Mesendoderm (in vitro differentiated cells): ENCODE data around the gene CGNL1.
A peak's percentile ranks its signal among the peaks of the same experiment; 100 is the strongest.

Source experiments
- DNase-seq: peaks from one replicate; pipeline ENCODE4 v3.0.0; 2013
- H2AK5ac ChIP-seq: 2 replicates; pipeline ENCODE4 v1.6.1; 2013; ENCODE audit warnings: low read length, inconsistent platforms
- H2BK120ac ChIP-seq: 2 replicates; pipeline ENCODE4 v1.6.1; 2013; ENCODE audit warnings: low read depth, mild to moderate bottlenecking, low read length, moderate library complexity, mixed read lengths
- H2BK15ac ChIP-seq: replicated peaks from 2 replicates; pipeline ENCODE4 v1.6.1; 2013; ENCODE audit warnings: low read depth, mild to moderate bottlenecking, moderate library complexity
- H2BK5ac ChIP-seq: 2 replicates; pipeline ENCODE4 v1.6.1; 2013; ENCODE audit warnings: low read length, inconsistent platforms
- H3K18ac ChIP-seq: 2 replicates; pipeline ENCODE4 v1.6.1; 2013; ENCODE audit warnings: mild to moderate bottlenecking, low read length, mixed read lengths
- H3K23ac ChIP-seq: one replicate; pipeline ENCODE4 v1.6.1; 2013; ENCODE audit warnings: low read length
- H3K27ac ChIP-seq: 2 replicates; pipeline ENCODE4 v1.5.1; 2013; ENCODE audit warnings: low read depth, mild to moderate bottlenecking, inconsistent platforms, low read length, moderate library complexity
- H3K27me3 ChIP-seq: 2 replicates; pipeline ENCODE4 v1.6.1; 2013; ENCODE audit warnings: low read length, control low read depth, mild to moderate bottlenecking, inconsistent platforms; ENCODE audit not compliant: insufficient read depth, poor library complexity
- H3K36me3 ChIP-seq: 2 replicates; pipeline ENCODE4 v1.6.1; 2013; ENCODE audit warnings: low read length, inconsistent platforms; ENCODE audit not compliant: control insufficient read depth, insufficient read depth
- H3K4ac ChIP-seq: one replicate; pipeline ENCODE4 v1.6.1; 2013; ENCODE audit warnings: low read depth, mild to moderate bottlenecking, low read length, moderate library complexity
- H3K4me1 ChIP-seq: 2 replicates; pipeline ENCODE4 v1.6.1; 2013; ENCODE audit warnings: low read depth, low read length, inconsistent platforms; ENCODE audit not compliant: control insufficient read depth
- H3K4me2 ChIP-seq: 2 replicates; pipeline ENCODE4 v1.6.1; 2013; ENCODE audit warnings: low read length
- H3K4me3 ChIP-seq: 2 replicates; pipeline ENCODE4 v1.5.1; 2013; ENCODE audit warnings: mild to moderate bottlenecking, low read length
- H3K56ac ChIP-seq: one replicate; pipeline ENCODE4 v1.6.1; 2013; ENCODE audit warnings: low read length
- H3K79me1 ChIP-seq: 2 replicates; pipeline ENCODE4 v1.6.1; 2013; ENCODE audit warnings: low read length, inconsistent platforms
- H3K79me2 ChIP-seq: 2 replicates; pipeline ENCODE4 v1.6.1; 2013; ENCODE audit warnings: mild to moderate bottlenecking, low read length; ENCODE audit not compliant: control insufficient read depth, insufficient read depth
- H3K9ac ChIP-seq: 2 replicates; pipeline ENCODE4 v1.6.1; 2013; ENCODE audit warnings: low read length, inconsistent platforms
- H4K5ac ChIP-seq: one replicate; pipeline ENCODE4 v1.6.1; 2013; ENCODE audit warnings: low read length
- H4K8ac ChIP-seq: one replicate; pipeline ENCODE4 v1.6.1; 2013; ENCODE audit warnings: low read depth, mild to moderate bottlenecking, control low read depth, low read length, moderate library complexity
- WGBS: extraction: QIAGEN DNeasy Blood & Tissue Kit; methylation state at CpG from one replicate; pipeline ENCODE4 v1.1.7; 2013; ENCODE audit warnings: low lambda C conversion rate, missing lambda C conversion rate; ENCODE audit not compliant: insufficient coverage; ENCODE audit errors: extremely low coverage; 5-methylcytosine and 5-hydroxymethylcytosine counted together

Gene CGNL1

GRCh38 chr15:57330619-57331340 lies 45.5 kb upstream of the CGNL1 start:
- H4K8ac ChIP-seq, result no peak overlapping the region
- no peaks in the 10 kb centered on the region for H3K79me2 ChIP-seq
- H2BK15ac ChIP-seq, result no peak overlapping the region
- H3K27me3 ChIP-seq, result no peaks in the 10 kb centered on the region
- H3K27ac ChIP-seq, result no peak overlapping the region
- DNase-seq, result no peak
- H3K56ac ChIP-seq, result no peak overlapping the region
- no peaks in the 10 kb centered on the region for H3K36me3 ChIP-seq
- H3K23ac ChIP-seq, result peak overlapping the region; percentile 10
- H3K4me1 ChIP-seq, result no peaks in the 10 kb centered on the region
- no CpG with 5 or more reads among the region's 14 CpGs for WGBS
- no peak overlapping the region for H2AK5ac ChIP-seq
- H3K79me1 ChIP-seq, result no peaks in the 10 kb centered on the region
- no peak overlapping the region for H3K9ac ChIP-seq
- no peak overlapping the region for H3K18ac ChIP-seq
- no peak overlapping the region for H4K5ac ChIP-seq
- H3K4me2 ChIP-seq, result no peak overlapping the region
- no peak overlapping the region for H3K4me3 ChIP-seq
- no peak overlapping the region for H2BK120ac ChIP-seq
- no peak overlapping the region for H3K4ac ChIP-seq
- no peak overlapping the region for H2BK5ac ChIP-seq

GRCh38 chr15:57332326-57332725 lies 44.0 kb upstream of the CGNL1 start:
- H3K79me2 ChIP-seq, result no peaks in the 10 kb centered on the region
- no peaks in the 10 kb centered on the region for H3K4me1 ChIP-seq
- no peak for DNase-seq

GRCh38 chr15:57333487-57333886 lies 42.8 kb upstream of the CGNL1 start:
- H3K4me3 ChIP-seq, result no peak overlapping the region
- peak; percentile 75 for DNase-seq
- H3K27me3 ChIP-seq, result no peaks in the 10 kb centered on the region
- no peak overlapping the region for H3K4me2 ChIP-seq
- no peak overlapping the region for H2BK5ac ChIP-seq
- H3K9ac ChIP-seq, result no peak overlapping the region
- H3K79me2 ChIP-seq, result no peaks in the 10 kb centered on the region
- no peak overlapping the region for H3K27ac ChIP-seq
- no peak overlapping the region for H4K5ac ChIP-seq
- no peak overlapping the region for H3K18ac ChIP-seq
- no peak overlapping the region for H2BK120ac ChIP-seq
- H3K79me1 ChIP-seq, result no peaks in the 10 kb centered on the region
- H3K36me3 ChIP-seq, result no peaks in the 10 kb centered on the region
- no peak overlapping the region for H3K4ac ChIP-seq
- H2AK5ac ChIP-seq, result no peak overlapping the region
- WGBS, result no CpG with 5 or more reads among the region's 4 CpGs
- no peaks in the 10 kb centered on the region for H3K4me1 ChIP-seq
- no peak overlapping the region for H4K8ac ChIP-seq
- no peak overlapping the region for H3K23ac ChIP-seq
- no peak overlapping the region for H2BK15ac ChIP-seq
- H3K56ac ChIP-seq, result no peak overlapping the region

More at GRCh38 chr15:57332326-57332725, 44.0 kb upstream of the CGNL1 start:
- no peak overlapping the region for H3K27ac ChIP-seq
- H3K23ac ChIP-seq, result no peak overlapping the region
- H2BK15ac ChIP-seq, result no peak overlapping the region
- H4K8ac ChIP-seq, result no peak overlapping the region
- H3K4me3 ChIP-seq, result no peak overlapping the region
- no peaks in the 10 kb centered on the region for H3K79me1 ChIP-seq
- WGBS, result no CpG with 5 or more reads among the region's 8 CpGs
- H2AK5ac ChIP-seq, result no peak overlapping the region
- H3K18ac ChIP-seq, result no peak overlapping the region
- H4K5ac ChIP-seq, result no peak overlapping the region
- H3K4ac ChIP-seq, result no peak overlapping the region
- H2BK5ac ChIP-seq, result no peak overlapping the region
- H2BK120ac ChIP-seq, result no peak overlapping the region
- H3K4me2 ChIP-seq, result no peak overlapping the region
- H3K36me3 ChIP-seq, result no peaks in the 10 kb centered on the region
- no peak overlapping the region for H3K9ac ChIP-seq
- H3K56ac ChIP-seq, result no peak overlapping the region
- H3K27me3 ChIP-seq, result no peaks in the 10 kb centered on the region

GRCh38 chr15:57334257-57334656 lies 42.0 kb upstream of the CGNL1 start:
- Histone ChIP-seq H3K23ac (no peak overlapping the region), H3K4me2 (no peak overlapping the region), H4K5ac (no peak overlapping the region), H3K36me3 (no peaks in the 10 kb centered on the region), H3K79me2 (no peaks in the 10 kb centered on the region), H3K27me3 (no peaks in the 10 kb centered on the region), H3K27ac (no peak overlapping the region), H2AK5ac (no peak overlapping the region), H3K4me3 (no peak overlapping the region), H3K79me1 (no peaks in the 10 kb centered on the region), H3K4me1 (no peaks in the 10 kb centered on the region), H2BK120ac (no peak overlapping the region), H3K9ac (no peak overlapping the region), H3K4ac (no peak overlapping the region), H2BK15ac (no peak overlapping the region), H3K18ac (no peak overlapping the region), H4K8ac (no peak overlapping the region), H3K56ac (peak overlapping the region; percentile 18), H2BK5ac (no peak overlapping the region)
- DNase-seq, result peak; percentile 64
- no CpG with 5 or more reads among the region's 12 CpGs for WGBS

GRCh38 chr15:57335293-57335715 lies 41.0 kb upstream of the CGNL1 start:
- H3K56ac ChIP-seq, result no peak overlapping the region
- H2BK5ac ChIP-seq, result no peak overlapping the region
- WGBS, result no CpG with 5 or more reads among the region's 6 CpGs
- H2BK120ac ChIP-seq, result no peak overlapping the region
- no peak overlapping the region for H3K4me3 ChIP-seq
- DNase-seq, result no peak
- H2BK15ac ChIP-seq, result no peak overlapping the region
- H3K18ac ChIP-seq, result no peak overlapping the region
- H2AK5ac ChIP-seq, result no peak overlapping the region
- no peaks in the 10 kb centered on the region for H3K36me3 ChIP-seq
- no peak overlapping the region for H3K27ac ChIP-seq
- no peak overlapping the region for H3K4me2 ChIP-seq
- H3K79me2 ChIP-seq, result no peaks in the 10 kb centered on the region
- no peaks in the 10 kb centered on the region for H3K79me1 ChIP-seq
- H3K9ac ChIP-seq, result no peak overlapping the region
- no peaks in the 10 kb centered on the region for H3K27me3 ChIP-seq
- H4K8ac ChIP-seq, result no peak overlapping the region
- no peak overlapping the region for H3K4ac ChIP-seq
- H4K5ac ChIP-seq, result no peak overlapping the region
- no peaks in the 10 kb centered on the region for H3K4me1 ChIP-seq
- no peak overlapping the region for H3K23ac ChIP-seq

GRCh38 chr15:57335719-57336118 lies 40.6 kb upstream of the CGNL1 start:
- WGBS, result no CpG with 5 or more reads among the region's 7 CpGs
- Histone ChIP-seq H3K18ac (no peak overlapping the region), H4K8ac (no peak overlapping the region), H3K27me3 (no peaks in the 10 kb centered on the region), H2BK5ac (no peak overlapping the region), H3K4me1 (no peaks in the 10 kb centered on the region), H2AK5ac (no peak overlapping the region), H3K56ac (no peak overlapping the region), H3K4me2 (no peak overlapping the region), H3K9ac (no peak overlapping the region), H2BK120ac (no peak overlapping the region), H3K4ac (no peak overlapping the region), H3K79me1 (no peaks in the 10 kb centered on the region), H2BK15ac (no peak overlapping the region), H3K79me2 (no peaks in the 10 kb centered on the region), H3K23ac (no peak overlapping the region), H3K36me3 (no peaks in the 10 kb centered on the region), H3K27ac (no peak overlapping the region), H3K4me3 (no peak overlapping the region), H4K5ac (no peak overlapping the region)
- DNase-seq, result no peak
